Small intestine (tissue), 7 donors: ENCODE data around the gene MBTPS1. TPM values are rescaled to one million over a fixed set of nuclear protein-coding genes. Genes with fewer than 3 reads are reported as not detected.

ENCODE experiments used
- DNase-seq, 2 donors: peaks; one replicate each; pipeline versions ENCODE4 v3.0.0 to v3.0.0-alpha.2; 2013
- FAIRE-seq: peaks from 2 replicates; lab custom pipeline; 2012; peaks lifted over from hg19 to GRCh38; lab: Jason Lieb, UNC
- H3K27ac ChIP-seq, 3 donors: one replicate each; pipeline ENCODE4 v1.5.1; 2013; ENCODE audit warnings: low read length in 2 of 3, mild to moderate bottlenecking in 2 of 3, control low read depth in 1 of 3, inconsistent platforms in 1 of 3, low read depth in 1 of 3, moderate library complexity in 1 of 3
- H3K27me3 ChIP-seq, 3 donors: one replicate each; pipeline ENCODE4 v1.6.1; 2013; ENCODE audit warnings: low read length in 3 of 3, inconsistent platforms in 1 of 3; ENCODE audit not compliant: control insufficient read depth in 3 of 3, insufficient read depth in 3 of 3
- H3K36me3 ChIP-seq, 3 donors: one replicate each; pipeline ENCODE4 v1.6.1; 2013; ENCODE audit warnings: low read length in 3 of 3, inconsistent platforms in 1 of 3, low read depth in 1 of 3, mild to moderate bottlenecking in 1 of 3, moderate library complexity in 1 of 3; ENCODE audit not compliant: control insufficient read depth in 3 of 3, insufficient read depth in 2 of 3
- H3K4me1 ChIP-seq, 3 donors: one replicate each; pipeline ENCODE4 v1.6.1; 2013; ENCODE audit warnings: low read length in 2 of 3, inconsistent platforms in 1 of 3, low read depth in 1 of 3, mild to moderate bottlenecking in 1 of 3, moderate library complexity in 1 of 3; ENCODE audit not compliant: control insufficient read depth in 3 of 3, insufficient read depth in 2 of 3
- H3K4me3 ChIP-seq, 3 donors: one replicate each; pipeline ENCODE4 v1.5.1; 2013; ENCODE audit warnings: low read length in 3 of 3, control low read depth in 1 of 3, inconsistent platforms in 1 of 3, low read depth in 1 of 3, mild to moderate bottlenecking in 1 of 3, moderate library complexity in 1 of 3
- H3K9me3 ChIP-seq, 2 donors: one replicate each; pipeline ENCODE4 v1.6.1; 2013; ENCODE audit warnings: low read depth in 1 of 2, low read length in 1 of 2; ENCODE audit not compliant: control insufficient read depth in 2 of 2, insufficient read depth in 1 of 2
- WGBS, 3 donors: extraction: QIAGEN DNeasy Blood & Tissue Kit; methylation state at CpG; one replicate each; pipeline ENCODE4 v1.1.7; 2013; 5-methylcytosine and 5-hydroxymethylcytosine counted together
- polyA plus RNA-seq, 4 donors: library from polyadenylated mRNA; stranded (reverse) in 3 of 4; unstranded in 1 of 4; fragments of 200-250 nt in 3 of 4; fragments of 120-200 nt in 1 of 4; gene quantifications; one replicate each; pipeline versions ENCODE4 v1.2.1 to v1.2.3, GENCODE V29; 2013
- donor health status: healthy with polysubstance abuse.
- donor health status: control.
- donor health status: control.
- donor health status: Bipolar disorder and iron deficiency.
- donor health status: healthy.

Gene MBTPS1
- polyA plus RNA-seq, 4 donors = 24.0 to 69.0 (median 35.7) TPM

- Histone ChIP-seq H3K4me3 (no peak overlapping the region), H3K27me3 (no peaks in the 10 kb centered on the region), H3K9me3 (no peaks in the 10 kb centered on the region), H3K36me3 (peaks cover 21 to 70% (median 22%) of the 10 kb centered on the region in 3 donors), H3K4me1 (no peaks in the 10 kb centered on the region), H3K27ac (no peak overlapping the region)
- DNase-seq = no peak
- 95 to 97% (median 97%) methylated on average over 28 of the region's 28 CpGs for WGBS, 3 donors
- FAIRE-seq = no peak
These were observed 56.5 kb downstream of the MBTPS1 start for GRCh38 chr16:84059946-84060901.

GRCh38 chr16:84059111-84059510, 57.6 kb downstream of the MBTPS1 start:
- H3K36me3 ChIP-seq = peaks cover 30 to 81% (median 30%) of the 10 kb centered on the region in 3 donors
- DNase-seq (no peak), FAIRE-seq (no peak)
- H3K9me3 ChIP-seq = no peaks in the 10 kb centered on the region
- H3K27ac ChIP-seq = no peak overlapping the region
- H3K4me3 ChIP-seq = no peak overlapping the region
- no peaks in the 10 kb centered on the region for H3K4me1 ChIP-seq
- 89 to 91% (median 90%) methylated on average over 11 of the region's 11 CpGs for WGBS, 3 donors
- no peaks in the 10 kb centered on the region for H3K27me3 ChIP-seq

GRCh38 chr16:84058664-84059063, 58.1 kb downstream of the MBTPS1 start:
- Histone ChIP-seq H3K36me3 (peaks cover 30 to 83% (median 32%) of the 10 kb centered on the region in 3 donors), H3K4me1 (no peaks in the 10 kb centered on the region), H3K27ac (no peak overlapping the region), H3K4me3 (no peak overlapping the region), H3K9me3 (no peaks in the 10 kb centered on the region), H3K27me3 (no peaks in the 10 kb centered on the region)
- 89 to 95% (median 93%) methylated on average over 11 of the region's 11 CpGs for WGBS, 3 donors
- DNase-seq = no peak
- no peak for FAIRE-seq

- Histone ChIP-seq H3K36me3 (peaks cover 30 to 86% (median 34%) of the 10 kb centered on the region in 3 donors), H3K27ac (no peak overlapping the region), H3K4me3 (no peak overlapping the region), H3K4me1 (no peaks in the 10 kb centered on the region), H3K9me3 (no peaks in the 10 kb centered on the region), H3K27me3 (no peaks in the 10 kb centered on the region)
- FAIRE-seq (no peak), DNase-seq (no peak)
- WGBS, 3 donors = 95 to 96% (median 95%) methylated on average over 15 of the region's 15 CpGs
These were observed 58.5 kb downstream of the MBTPS1 start for GRCh38 chr16:84058211-84058610.

- DNase-seq = no peak
- Histone ChIP-seq H3K4me1 (no peaks in the 10 kb centered on the region), H3K36me3 (peaks cover 23 to 83% (median 36%) of the 10 kb centered on the region in 3 donors), H3K27ac (no peak overlapping the region), H3K4me3 (no peak overlapping the region), H3K27me3 (no peaks in the 10 kb centered on the region), H3K9me3 (no peaks in the 10 kb centered on the region)
- FAIRE-seq = no peak
- 85 to 88% (median 85%) methylated on average over 7 of the region's 7 CpGs for WGBS, 3 donors
These were observed 59.8 kb downstream of the MBTPS1 start for GRCh38 chr16:84056933-84057332.

- Histone ChIP-seq H3K36me3 (peaks cover 19 to 77% (median 32%) of the 10 kb centered on the region in 3 donors), H3K4me3 (no peak overlapping the region), H3K9me3 (no peaks in the 10 kb centered on the region), H3K4me1 (no peaks in the 10 kb centered on the region), H3K27me3 (no peaks in the 10 kb centered on the region), H3K27ac (no peak overlapping the region)
- DNase-seq = no peak
- FAIRE-seq = no peak
- WGBS, 3 donors = 90 to 94% (median 92%) methylated on average over 19 of the region's 19 CpGs
These were observed 60.7 kb downstream of the MBTPS1 start for GRCh38 chr16:84055801-84056634.

GRCh38 chr16:84055366-84055765, 61.4 kb downstream of the MBTPS1 start:
- no peaks in the 10 kb centered on the region for H3K27me3 ChIP-seq
- H3K4me1 ChIP-seq = no peaks in the 10 kb centered on the region
- DNase-seq = no peak
- no peak overlapping the region for H3K4me3 ChIP-seq
- 75 to 84% (median 78%) methylated on average over 5 of the region's 5 CpGs for WGBS, 3 donors
- H3K36me3 ChIP-seq = peaks cover 19 to 73% (median 28%) of the 10 kb centered on the region in 3 donors
- H3K27ac ChIP-seq = no peak overlapping the region
- no peaks in the 10 kb centered on the region for H3K9me3 ChIP-seq
- FAIRE-seq = no peak

GRCh38 chr16:84054916-84055315, 61.8 kb downstream of the MBTPS1 start:
- Histone ChIP-seq H3K27me3 (no peaks in the 10 kb centered on the region), H3K27ac (no peak overlapping the region), H3K9me3 (no peaks in the 10 kb centered on the region), H3K4me3 (no peak overlapping the region), H3K4me1 (no peaks in the 10 kb centered on the region), H3K36me3 (peaks cover 19 to 73% (median 25%) of the 10 kb centered on the region in 3 donors)
- DNase-seq (no peak), FAIRE-seq (no peak)
- WGBS, 3 donors = 82 to 89% (median 88%) methylated on average over 13 of the region's 13 CpGs
